GM13976 (cell line): ENCODE measurements around the gene GNPAT.

Experiments used
- DNase-seq: peaks from one replicate; pipeline ENCODE4 v3.0.0; 2012; ENCODE audit warnings: low spot score
- CTCF ChIP-seq: IDR thresholded peaks from 2 replicates; pipeline ENCODE4 v1.5.1; 2012; ENCODE audit warnings: borderline replicate concordance, mild to moderate bottlenecking; ENCODE audit not compliant: insufficient read depth; ENCODE audit errors: extremely low read depth, missing control alignments, control extremely low read depth
- in situ Hi-C: fragments of 300-500 bp; cut with MboI; formaldehyde crosslinking; loops from one replicate; pipeline ENCODE4 v1.12.0; 2022; ENCODE audit warnings: low sequenced_read_pairs, mixed read lengths, inconsistent platforms; ENCODE audit not compliant: unreplicated experiment

The GNPAT gene

GRCh38 chr1:231242516-231243198 lies 1.6 kb downstream of the GNPAT start:
- TF ChIP-seq CTCF: no peak
- no peak for DNase-seq
- in situ Hi-C loops: no loop called here

- TF ChIP-seq CTCF: no peak
- in situ Hi-C loops: no loop called here
- DNase-seq: no peak
Observed at GRCh38 chr1:231248778-231249177, 7.8 kb downstream of the GNPAT start.

GRCh38 chr1:231252336-231252735 lies 11.3 kb downstream of the GNPAT start:
- in situ Hi-C loops: no loop called here
- DNase-seq: no peak
- TF ChIP-seq CTCF: no peak

GRCh38 chr1:231260351-231260750 lies 19.3 kb downstream of the GNPAT start:
- in situ Hi-C loops: no loop called here
- DNase-seq: no peak
- no peak for TF ChIP-seq CTCF

GRCh38 chr1:231264642-231265041 lies 23.6 kb downstream of the GNPAT start:
- in situ Hi-C loops: no loop called here
- no peak for TF ChIP-seq CTCF
- DNase-seq: no peak

GRCh38 chr1:231265379-231265778 lies 24.4 kb downstream of the GNPAT start:
- no peak for TF ChIP-seq CTCF
- in situ Hi-C loops: no loop called here
- no peak for DNase-seq
